Gastroesophageal sphincter (tissue), 3 donors: ENCODE measurements around the gene CEP68.

Experiments used
- EP300 ChIP-seq: sonication (generic); formaldehyde crosslinking; IDR thresholded peaks from one replicate; pipeline ENCODE4 v1.6.1; 2017; ENCODE audit warnings: antibody characterized with exemption, mild to moderate bottlenecking
- POLR2A ChIP-seq, 2 donors: fragments of 450-650 bp; IDR thresholded peaks; one replicate each; pipeline ENCODE4 v1.6.1; 2017; ENCODE audit warnings: antibody characterized with exemption in 2 of 2, mild to moderate bottlenecking in 2 of 2, moderate library complexity in 1 of 2
- POLR2AphosphoS5 ChIP-seq: sonication (generic); formaldehyde crosslinking; IDR thresholded peaks from one replicate; pipeline ENCODE4 v1.6.1; 2017; ENCODE audit warnings: antibody characterized with exemption
- TF ChIP-seq, protein P1 (sequence below), 4 experiments: fragments of 200-600 bp in 2 of 4; fragments of 450-650 bp in 2 of 4; sonication (generic) in 1 of 4; IDR thresholded peaks; one replicate each; pipeline ENCODE4 v1.5.1; 2017 to 2019; ENCODE audit warnings: antibody characterized with exemption in 4 of 4, mild to moderate bottlenecking in 2 of 4, moderate library complexity in 2 of 4

DNA sequence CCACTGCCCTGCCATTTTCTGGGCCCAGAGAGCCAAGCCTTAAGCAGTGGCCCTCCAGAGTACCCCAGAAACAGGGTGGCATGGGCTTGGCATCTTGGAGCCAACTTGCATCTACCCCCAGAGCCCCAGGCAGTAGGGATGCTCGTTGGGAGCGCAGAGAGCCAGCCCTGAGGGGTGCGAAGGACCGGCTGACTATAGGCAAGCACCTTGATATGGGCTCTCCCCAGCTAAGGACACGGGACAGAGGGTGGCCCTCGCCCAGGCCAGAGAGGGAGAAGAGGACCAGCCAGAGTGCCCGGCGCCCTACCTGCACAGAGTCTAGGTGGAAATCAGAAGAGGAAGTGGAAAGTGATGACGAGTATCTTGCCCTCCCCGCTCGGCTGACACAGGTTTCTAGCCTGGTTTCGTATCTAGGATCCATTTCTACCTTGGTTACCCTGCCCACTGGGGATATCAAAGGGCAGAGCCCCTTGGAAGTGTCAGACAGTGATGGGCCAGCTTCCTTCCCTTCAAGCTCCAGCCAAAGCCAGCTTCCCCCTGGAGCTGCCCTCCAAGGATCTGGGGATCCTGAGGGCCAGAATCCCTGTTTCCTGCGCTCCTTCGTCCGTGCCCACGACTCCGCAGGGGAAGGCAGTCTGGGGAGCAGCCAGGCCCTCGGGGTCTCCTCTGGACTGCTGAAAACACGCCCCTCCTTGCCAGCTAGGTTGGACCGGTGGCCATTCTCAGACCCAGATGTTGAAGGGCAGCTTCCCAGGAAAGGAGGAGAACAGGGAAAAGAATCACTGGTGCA lies 16.2 kb downstream of the CEP68 start:
- TF ChIP-seq, protein P1, sequence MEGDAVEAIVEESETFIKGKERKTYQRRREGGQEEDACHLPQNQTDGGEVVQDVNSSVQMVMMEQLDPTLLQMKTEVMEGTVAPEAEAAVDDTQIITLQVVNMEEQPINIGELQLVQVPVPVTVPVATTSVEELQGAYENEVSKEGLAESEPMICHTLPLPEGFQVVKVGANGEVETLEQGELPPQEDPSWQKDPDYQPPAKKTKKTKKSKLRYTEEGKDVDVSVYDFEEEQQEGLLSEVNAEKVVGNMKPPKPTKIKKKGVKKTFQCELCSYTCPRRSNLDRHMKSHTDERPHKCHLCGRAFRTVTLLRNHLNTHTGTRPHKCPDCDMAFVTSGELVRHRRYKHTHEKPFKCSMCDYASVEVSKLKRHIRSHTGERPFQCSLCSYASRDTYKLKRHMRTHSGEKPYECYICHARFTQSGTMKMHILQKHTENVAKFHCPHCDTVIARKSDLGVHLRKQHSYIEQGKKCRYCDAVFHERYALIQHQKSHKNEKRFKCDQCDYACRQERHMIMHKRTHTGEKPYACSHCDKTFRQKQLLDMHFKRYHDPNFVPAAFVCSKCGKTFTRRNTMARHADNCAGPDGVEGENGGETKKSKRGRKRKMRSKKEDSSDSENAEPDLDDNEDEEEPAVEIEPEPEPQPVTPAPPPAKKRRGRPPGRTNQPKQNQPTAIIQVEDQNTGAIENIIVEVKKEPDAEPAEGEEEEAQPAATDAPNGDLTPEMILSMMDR (IDR thresholded peaks at IDR 0.05) = no peak
- TF ChIP-seq POLR2AphosphoS5 (no peak), EP300 (no peak), POLR2A (IDR thresholded peaks at IDR 0.05) (no peak)
